Gastrocnemius medialis (tissue), 4 donors: ENCODE data around the gene PIP5KL1. TPM values are rescaled to one million over a fixed set of nuclear protein-coding genes. Genes with fewer than 3 reads are reported as not detected.

Source experiments
- ATAC-seq, 2 donors: fragments of 150-250 bp; one replicate each; pipeline ENCODE4 v1.9.1; 2016
- DNase-seq, 2 donors: peaks; one replicate each; pipeline ENCODE4 v3.0.0-alpha.2; 2019
- H3K27ac ChIP-seq, 4 donors: fragments of 200-600 bp; sonication (generic); 1 replicate in 1 of 4; 2 replicates in 3 of 4; pipeline ENCODE4 v1.5.1; 2016 to 2018; ENCODE audit warnings: mild to moderate bottlenecking in 2 of 4, moderate library complexity in 1 of 4
- H3K27me3 ChIP-seq, 3 donors: fragments of 200-600 bp; sonication (generic) in 2 of 3; 1 replicate in 1 of 3; 2 replicates in 2 of 3; pipeline versions ENCODE4 v1.5.1 to v1.6.0; 2016 to 2019; ENCODE audit warnings: mild to moderate bottlenecking in 1 of 3, moderate library complexity in 1 of 3
- H3K36me3 ChIP-seq, 2 donors: fragments of 200-600 bp; sonication (generic) in 1 of 2; one replicate each; pipeline ENCODE4 v1.5.1; 2017 to 2018
- H3K4me1 ChIP-seq, 2 donors: fragments of 200-600 bp; sonication (generic) in 1 of 2; one replicate each; pipeline ENCODE4 v1.5.1; 2016 to 2017; ENCODE audit warnings: mild to moderate bottlenecking in 2 of 2
- H3K4me3 ChIP-seq, 4 donors: fragments of 200-600 bp; sonication (generic) in 3 of 4; 1 replicate in 1 of 4; 2 replicates in 3 of 4; pipeline ENCODE4 v1.5.1; 2016 to 2019; ENCODE audit warnings: mild to moderate bottlenecking in 2 of 4
- H3K9me3 ChIP-seq, 3 donors: fragments of 200-600 bp; sonication (generic) in 2 of 3; 1 replicate in 1 of 3; 2 replicates in 2 of 3; pipeline ENCODE4 v1.5.1; 2016 to 2019
- CTCF ChIP-seq, 5 experiments: fragments of 450-650 bp in 3 of 5; fragments of 200-600 bp in 2 of 5; sonication (generic) in 2 of 5; IDR thresholded peaks in 4 of 5; conservative IDR thresholded peaks in 1 of 5; 1 replicate in 4 of 5; 2 replicates in 1 of 5; pipeline ENCODE4 v1.5.1; 2016 to 2019; ENCODE audit warnings: antibody characterized with exemption in 5 of 5, mild to moderate bottlenecking in 3 of 5, moderate library complexity in 3 of 5
- POLR2A ChIP-seq, 2 donors: fragments of 450-650 bp; IDR thresholded peaks; one replicate each; pipeline ENCODE4 v1.6.1; 2017; ENCODE audit warnings: antibody characterized with exemption in 2 of 2, mild to moderate bottlenecking in 2 of 2, moderate library complexity in 2 of 2
- in situ Hi-C, 4 donors: fragments of 200-750 bp; cut with MboI; loops; one replicate each; pipeline versions ENCODE4 v1.15.0 to v1.8.0; 2017; ENCODE audit warnings: low sequenced_read_pairs in 4 of 4
- intact Hi-C: fragments of 100-400 bp; cut with DNase I; formaldehyde crosslinking; loops from one replicate; pipeline ENCODE4 v1.15.1; 2023; ENCODE audit warnings: low total_unique reads
- total RNA-seq, 4 donors: library from RNA; depleted of rRNA; stranded (reverse); fragments of >200 nt; gene quantifications; one replicate each; pipeline versions ENCODE4 v1.1.0 to v1.2.3, GENCODE V29; 2016

Gene PIP5KL1
- total RNA-seq, 4 donors from 2014 or later = 4.2 TPM; not detected in 3

DNA sequence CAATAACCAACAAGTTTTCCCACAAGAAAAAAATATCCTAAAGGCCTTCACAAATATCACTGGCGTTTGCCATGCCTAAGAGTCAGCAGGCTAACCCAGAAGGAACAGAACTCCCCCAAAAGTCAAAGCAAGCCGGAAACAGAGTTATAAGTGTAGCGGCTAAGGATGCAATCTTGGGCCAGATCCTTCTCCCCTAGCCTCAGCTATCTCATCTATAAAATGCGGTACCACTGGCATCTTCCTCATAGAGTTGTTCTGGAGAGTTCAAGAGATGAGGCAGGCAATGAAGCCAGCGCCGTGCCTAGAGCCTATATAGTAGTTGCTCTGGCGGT, 6.4 kb upstream of the PIP5KL1 start:
- H3K4me1 ChIP-seq = peaks cover 26 to 27% of the 10 kb centered on the region in 2 donors
- in situ Hi-C loops = loop anchor here in 1 of 4 donors (10.0 kb wide), 1 partner anchor 98 kb away; no protein-coding TSS in a partner anchor
- TF ChIP-seq POLR2A (IDR thresholded peaks at IDR 0.05) (no peak), CTCF (IDR thresholded peaks at IDR 0.05 in 4 of 5, conservative IDR thresholded peaks at IDR 0.05 in 1 of 5) (no peak)

DNA sequence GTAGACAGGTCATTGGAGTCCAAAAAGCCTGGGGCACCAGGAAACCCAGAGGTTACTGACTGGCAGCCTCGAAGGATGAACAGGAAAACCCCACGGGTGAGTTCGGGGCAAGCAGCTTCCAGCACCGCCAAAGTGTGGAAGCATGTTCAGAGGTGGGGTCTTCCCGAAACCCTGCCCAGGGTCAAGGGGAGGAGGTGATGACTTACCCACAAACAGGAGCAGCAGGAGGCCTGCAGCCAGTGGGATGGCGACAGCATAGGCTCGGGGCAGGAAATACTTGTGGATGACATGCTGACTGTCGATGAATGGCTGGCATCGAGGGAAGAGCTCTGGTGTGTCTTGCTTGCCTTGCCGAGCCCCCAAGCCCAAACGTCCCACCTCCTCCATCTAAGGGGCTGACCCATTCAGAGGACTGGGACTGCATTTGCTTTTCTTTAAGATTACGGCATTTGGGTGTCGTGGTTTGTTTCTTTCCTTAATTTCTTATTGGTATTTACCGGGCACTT, 5.8 kb upstream of the PIP5KL1 start:
- intact Hi-C loops = no loop called here
- TF ChIP-seq CTCF (IDR thresholded peaks at IDR 0.05 in 4 of 5, conservative IDR thresholded peaks at IDR 0.05 in 1 of 5) = no peak
- no peak for TF ChIP-seq POLR2A (IDR thresholded peaks at IDR 0.05)
- Histone ChIP-seq H3K4me1 (peaks cover 26 to 28% of the 10 kb centered on the region in 2 donors), H3K4me3 (peak overlapping the region in 3 of 4 donors; percentile 60 to 97 (median 95)), H3K27ac (no peak overlapping the region), H3K9me3 (no peaks in the 10 kb centered on the region), H3K27me3 (peaks cover 0 to 5% (median 0%) of the 10 kb centered on the region in 3 donors), H3K36me3 (peaks cover 0 to 5% of the 10 kb centered on the region in 2 donors)
- ATAC-seq (no peak), DNase-seq (no peak)
- in situ Hi-C loops = loop anchor here in 1 of 4 donors (10.0 kb wide), 1 partner anchor 98 kb away; no protein-coding TSS in a partner anchor

More for the DNA sequence above, 6.4 kb upstream of the PIP5KL1 start:
- Histone ChIP-seq H3K36me3 (peaks cover 0 to 5% of the 10 kb centered on the region in 2 donors), H3K27me3 (peaks cover 0 to 5% (median 0%) of the 10 kb centered on the region in 3 donors), H3K4me3 (peak overlapping the region; percentile 60 to 97 (median 82)), H3K27ac (peak overlapping the region; percentile 75 to 86 (median 78)), H3K9me3 (no peaks in the 10 kb centered on the region)
- intact Hi-C loops = no loop called here
- ATAC-seq = peak in 1 of 2 donors; percentile 5
- DNase-seq = no peak

DNA sequence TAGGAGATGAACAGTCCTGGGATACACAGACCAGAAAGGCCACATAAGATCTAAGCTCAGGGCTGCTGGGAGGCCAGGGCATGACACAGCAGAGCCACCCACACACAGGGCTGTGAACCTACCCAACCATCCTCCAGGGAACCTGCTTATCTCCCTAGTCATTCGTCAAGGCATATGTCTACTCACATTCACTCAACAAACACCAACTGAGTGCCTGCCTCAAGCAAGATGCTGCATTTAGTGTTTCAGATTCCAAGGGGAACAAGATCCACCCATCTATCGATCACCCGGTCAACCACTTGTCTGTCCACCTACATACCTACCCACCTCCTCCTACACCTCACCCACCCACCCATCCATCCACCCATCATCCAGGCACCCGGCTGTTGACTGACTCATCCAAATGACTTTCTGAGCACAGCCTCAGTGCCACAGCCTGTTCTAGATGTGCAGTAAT, 5.2 kb upstream of the PIP5KL1 start:
- intact Hi-C loops (no loop called here), in situ Hi-C loops (loop anchor here in 1 of 4 donors (10.0 kb wide), 1 partner anchor 99 kb away; no protein-coding TSS in a partner anchor)
- Histone ChIP-seq H3K9me3 (no peaks in the 10 kb centered on the region), H3K27ac (no peak overlapping the region), H3K36me3 (peaks cover 0 to 5% of the 10 kb centered on the region in 2 donors), H3K27me3 (peaks cover 0 to 5% (median 0%) of the 10 kb centered on the region in 3 donors), H3K4me1 (peaks cover 26 to 32% of the 10 kb centered on the region in 2 donors), H3K4me3 (no peak overlapping the region)
- no peak for ATAC-seq
- TF ChIP-seq POLR2A (IDR thresholded peaks at IDR 0.05) (no peak), CTCF (IDR thresholded peaks at IDR 0.05 in 4 of 5, conservative IDR thresholded peaks at IDR 0.05 in 1 of 5) (no peak)
- no peak for DNase-seq

DNA sequence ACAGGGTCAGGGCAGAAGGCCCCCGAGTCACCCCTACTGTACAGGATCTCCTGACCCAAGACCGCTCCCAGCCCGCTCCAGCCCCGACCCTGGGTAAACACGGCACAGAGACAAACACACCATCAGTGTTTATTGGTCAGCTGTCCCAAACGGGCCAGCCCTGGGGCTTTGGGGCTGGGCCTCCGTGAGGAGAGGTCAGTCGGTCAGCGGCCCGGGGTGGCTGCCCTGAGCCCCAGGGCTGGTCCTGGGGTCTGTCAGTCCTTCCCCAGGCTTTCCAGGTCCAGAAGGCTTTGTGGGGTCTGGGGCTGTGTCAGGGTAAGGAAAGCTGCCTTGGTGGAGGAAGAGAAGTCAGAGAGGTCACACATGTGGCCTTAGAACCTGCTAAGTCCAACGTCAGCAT, 4.4 kb upstream of the PIP5KL1 start:
- peaks cover 0 to 5% of the 10 kb centered on the region in 2 donors for H3K36me3 ChIP-seq
- no peak for TF ChIP-seq CTCF (IDR thresholded peaks at IDR 0.05 in 4 of 5, conservative IDR thresholded peaks at IDR 0.05 in 1 of 5)
- TF ChIP-seq POLR2A (IDR thresholded peaks at IDR 0.05) = no peak
- no peak overlapping the region for H3K27ac ChIP-seq
- intact Hi-C loops = no loop called here
- no peak for DNase-seq
- peaks cover 33 to 38% of the 10 kb centered on the region in 2 donors for H3K4me1 ChIP-seq
- in situ Hi-C loops = loop anchor here in 1 of 4 donors (10.0 kb wide), 1 partner anchor 100 kb away; no protein-coding TSS in a partner anchor
- no peak overlapping the region for H3K4me3 ChIP-seq
- peaks cover 0 to 12% (median 5%) of the 10 kb centered on the region in 3 donors for H3K27me3 ChIP-seq
- ATAC-seq = no peak
- no peaks in the 10 kb centered on the region for H3K9me3 ChIP-seq
